T-helper 1 cell treated with Interleukin-12 subunit alpha and Interleukin-12 subunit beta and Interleukin-4 antibody, amounts not matched to agents 30 ng/mL and 1 ng/mL, for 36 hours (primary cell): ENCODE measurements around the gene HOGA1. TPM values are rescaled to one million over a fixed set of nuclear protein-coding genes. Genes with fewer than 3 reads are reported as not detected.
"Not testable (repeated sequence)": the region's sequence is repeated elsewhere in the genome, so short reads cannot be mapped to it uniquely, and the experiment has no call there.

ENCODE experiments used
- intact Hi-C: fragments of 100-400 bp; cut with micrococcal nuclease; formaldehyde crosslinking; loops from one replicate; pipeline ENCODE4 v1.15.1; 2024
- total RNA-seq: library from RNA; stranded (reverse); gene quantifications from 2 replicates; pipeline ENCODE4 v1.2.3, GENCODE V29; 2022

HOGA1 gene
- total RNA-seq, 1 donor from 2014 or later = not detected

- intact Hi-C loops = not testable (repeated sequence)
These were observed 29.9 kb upstream of the HOGA1 start for GRCh38 chr10:97554336-97554735.

- intact Hi-C loops = not testable (repeated sequence)
These were observed 28.6 kb upstream of the HOGA1 start for GRCh38 chr10:97555541-97555940.

DNA sequence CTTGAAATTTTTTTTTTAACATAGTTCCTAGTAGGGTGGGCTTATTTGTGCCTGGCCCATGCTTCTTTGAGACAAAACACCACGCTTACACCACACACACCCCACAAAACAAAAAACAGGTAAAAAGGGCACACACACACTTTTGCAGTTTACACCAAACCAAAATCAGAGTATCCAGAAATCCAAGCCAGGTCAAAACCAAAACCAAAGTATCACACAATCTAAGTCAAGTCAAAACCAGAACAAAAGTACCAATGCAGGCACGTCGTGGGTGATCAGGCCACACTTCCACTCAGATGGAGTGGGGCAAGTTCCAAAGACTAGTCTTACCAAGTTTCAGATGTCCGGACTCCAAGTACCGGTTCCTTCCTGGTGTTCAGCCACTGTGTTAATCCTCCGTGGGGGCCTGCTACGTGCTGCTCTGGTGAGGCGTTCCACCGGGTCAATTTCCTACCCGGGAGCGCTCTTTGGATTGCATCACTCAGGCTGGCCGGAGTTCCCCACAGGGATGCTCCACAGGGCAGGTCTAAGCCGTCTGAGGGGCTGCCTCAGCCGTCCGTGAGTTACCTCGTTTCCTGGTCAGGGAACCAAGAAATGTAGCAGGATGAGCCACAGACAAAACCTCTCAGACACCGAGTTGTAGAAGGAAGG is 23.3 kb upstream of the HOGA1 start:
- intact Hi-C loops = not testable (repeated sequence)

- intact Hi-C loops = not testable (repeated sequence)
These were observed 22.7 kb upstream of the HOGA1 start for GRCh38 chr10:97561386-97562077.

DNA sequence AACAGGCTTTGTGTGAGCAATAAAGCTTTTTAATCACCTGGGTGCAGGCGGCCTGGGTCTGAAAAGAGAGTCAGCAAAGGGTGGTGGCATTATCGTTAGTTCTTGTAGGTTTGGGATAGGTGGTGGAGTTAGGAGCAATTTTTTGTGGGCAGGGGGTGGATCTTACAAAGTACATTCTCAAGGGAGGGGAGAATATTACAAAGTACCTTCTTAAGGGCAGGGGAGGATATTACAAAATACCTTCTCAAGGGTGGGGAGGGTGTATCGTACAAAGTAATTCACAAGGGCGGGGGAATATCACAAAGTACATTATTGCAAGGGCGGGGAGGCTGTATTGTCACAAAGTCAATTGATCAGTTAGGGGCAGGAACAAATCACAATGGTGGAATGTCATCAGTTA is 21.9 kb upstream of the HOGA1 start:
- intact Hi-C loops = not testable (repeated sequence)

GRCh38 chr10:97563337-97563736 is 20.9 kb upstream of the HOGA1 start:
- intact Hi-C loops = no loop called here

- intact Hi-C loops = no loop called here
These were observed 19.4 kb upstream of the HOGA1 start for GRCh38 chr10:97564776-97565175.

GRCh38 chr10:97566336-97566996 is 17.7 kb upstream of the HOGA1 start:
- intact Hi-C loops = no loop called here

GRCh38 chr10:97567891-97568290 is 16.3 kb upstream of the HOGA1 start:
- intact Hi-C loops = no loop called here

DNA sequence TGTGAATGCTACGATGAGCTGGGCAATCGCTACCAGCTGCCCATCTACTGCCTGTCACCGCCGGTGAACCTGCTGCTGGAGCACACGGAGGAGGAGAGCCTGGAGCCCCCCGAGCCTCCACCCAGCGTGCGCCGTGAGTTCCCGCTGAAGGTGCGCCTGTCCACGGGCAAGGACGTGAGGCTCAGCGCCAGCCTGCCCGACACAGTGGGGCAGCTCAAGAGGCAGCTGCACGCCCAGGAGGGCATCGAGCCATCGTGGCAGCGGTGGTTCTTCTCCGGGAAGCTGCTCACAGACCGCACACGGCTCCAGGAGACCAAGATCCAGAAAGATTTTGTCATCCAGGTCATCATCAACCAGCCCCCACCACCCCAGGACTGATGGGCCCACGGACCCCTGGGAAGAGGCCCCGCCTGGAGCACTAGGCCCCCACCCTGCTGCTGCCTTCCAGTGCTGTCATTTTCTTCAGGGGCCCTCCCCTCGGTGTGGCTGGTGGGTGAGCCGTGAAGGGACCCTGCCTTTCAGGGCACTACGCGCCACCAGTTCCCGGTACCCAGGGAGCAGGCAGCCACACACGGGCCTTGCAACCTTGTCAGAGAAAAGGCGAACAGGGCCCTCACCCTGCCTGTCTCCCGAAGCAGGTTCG is 13.9 kb upstream of the HOGA1 start:
- intact Hi-C loops = no loop called here

- intact Hi-C loops = no loop called here
These were observed 13.3 kb upstream of the HOGA1 start for GRCh38 chr10:97570789-97571471.

- intact Hi-C loops = loop anchor here (1.0 kb wide), 2 partner anchors 41 to 160 kb away; no protein-coding TSS in a partner anchor
These were observed 12.6 kb upstream of the HOGA1 start for GRCh38 chr10:97571622-97572021.

GRCh38 chr10:97572214-97572989 is 11.8 kb upstream of the HOGA1 start, which contains the start of gene ANKRD2:
ANKRD2 (plus strand) TSS chr10:97572779; CDS start chr10:97572789, 10 bp downstream.
- intact Hi-C loops = loop anchor here (1.0 kb wide), 2 partner anchors 40 to 159 kb away; no protein-coding TSS in a partner anchor

GRCh38 chr10:97573021-97573420 is 11.2 kb upstream of the HOGA1 start:
- intact Hi-C loops = no loop called here

DNA sequence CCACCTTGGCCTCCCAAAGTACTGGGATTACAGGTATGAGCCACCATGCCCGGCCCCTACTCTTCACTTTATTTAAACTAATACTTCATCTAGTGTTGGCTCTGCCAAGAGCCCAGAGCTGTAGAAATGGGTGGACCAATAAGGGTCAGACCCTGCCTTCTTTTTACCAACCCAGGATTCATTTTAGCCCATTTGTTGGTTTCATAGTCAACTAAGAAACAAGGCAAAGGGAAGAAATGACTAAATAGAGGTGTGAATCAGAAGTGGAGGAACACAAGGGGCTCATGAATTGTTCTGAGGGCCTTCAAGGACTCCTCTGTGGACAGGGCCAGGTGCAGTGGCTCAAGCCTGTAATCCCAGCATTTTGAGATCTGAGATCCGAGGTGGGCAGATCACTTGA is 10.5 kb upstream of the HOGA1 start:
- intact Hi-C loops = no loop called here

DNA sequence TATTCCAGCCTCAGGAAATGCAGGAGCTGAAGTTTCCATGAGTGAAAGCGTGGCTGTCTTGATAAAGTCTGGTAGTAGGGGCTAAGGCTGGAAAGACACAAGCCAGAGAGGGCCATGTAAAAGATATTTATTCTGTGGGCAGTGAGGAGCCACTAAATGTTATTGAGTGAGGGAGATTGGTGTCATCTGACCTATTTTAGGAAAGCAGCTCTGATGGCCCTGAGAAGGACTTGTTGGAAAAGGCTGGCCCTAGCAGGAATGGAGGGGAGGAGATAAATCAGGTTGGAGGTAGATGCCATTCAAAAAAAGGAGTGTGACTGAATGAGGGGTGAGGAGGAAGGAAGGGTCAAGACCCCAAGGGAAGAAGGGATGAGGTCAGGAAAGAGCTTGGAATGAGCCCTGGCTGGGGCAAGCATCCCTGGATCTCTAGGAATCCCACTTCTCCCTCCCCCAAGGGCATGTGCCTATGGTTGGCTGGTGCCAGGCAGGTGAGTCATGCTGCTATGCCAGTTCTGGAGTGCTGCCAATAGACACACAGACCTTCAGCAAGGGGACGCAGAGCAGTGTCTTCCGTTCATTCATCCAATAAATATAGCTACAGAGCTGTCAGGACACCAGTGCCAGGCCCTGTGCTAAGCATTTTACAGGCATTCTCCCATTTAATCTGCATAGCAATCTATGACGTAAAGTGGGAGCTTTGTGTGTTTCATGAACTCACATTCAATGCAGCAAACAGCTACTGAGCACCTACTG is 9.6 kb upstream of the HOGA1 start:
- intact Hi-C loops = no loop called here

DNA sequence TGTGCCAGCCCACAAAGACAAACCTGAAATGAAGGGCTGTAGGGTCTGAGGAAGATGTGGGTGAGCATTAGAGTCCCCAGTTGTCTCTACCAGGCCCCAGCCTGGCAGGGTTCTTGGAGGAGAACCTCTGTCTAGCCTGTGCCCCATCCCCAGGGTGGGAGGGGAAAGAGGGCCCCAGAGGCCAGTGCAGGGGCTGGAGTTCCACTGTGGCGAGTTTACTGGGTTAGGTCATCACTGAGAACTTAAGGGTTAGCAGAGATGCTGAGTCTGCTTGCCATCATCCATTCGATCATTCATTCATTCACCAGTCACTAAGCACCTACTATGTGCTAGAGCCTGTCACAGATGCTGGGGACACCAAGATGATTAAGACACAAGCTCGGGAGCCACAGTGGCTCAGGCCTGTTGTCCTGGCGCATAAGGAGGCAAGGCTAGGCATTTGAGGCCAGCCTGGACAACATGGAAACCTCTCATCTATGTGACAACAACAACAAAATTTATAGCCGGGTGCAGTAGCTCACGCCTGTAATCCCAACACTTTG is 9.0 kb upstream of the HOGA1 start:
- intact Hi-C loops = no loop called here

GRCh38 chr10:97576487-97576886 is 7.7 kb upstream of the HOGA1 start:
- intact Hi-C loops = not testable (repeated sequence)

- intact Hi-C loops = no loop called here
These were observed 6.5 kb upstream of the HOGA1 start for GRCh38 chr10:97577701-97578100.
